ENCODE results near the gene ERBB4. TPM values are rescaled to one million over a fixed set of nuclear protein-coding genes. Genes with fewer than 3 reads are reported as not detected.

ERBB4 gene
- total RNA-seq, 1 donor from 2014 or later = 1.8 TPM

GRCh38 chr2:212173756-212174510 is 364.7 kb downstream of the ERBB4 start:
- Mint-ChIP-seq H3K27ac (ENCODE audit: unreplicated experiment) (no peak overlapping the region), H3K36me3 (ENCODE audit: unreplicated experiment) (peaks cover 8% of the 10 kb centered on the region), H3K4me1 (ENCODE audit: low read depth, unreplicated experiment) (no peaks in the 10 kb centered on the region), H3K4me3 (ENCODE audit: unreplicated experiment) (no peak overlapping the region), H3K27me3 (ENCODE audit: unreplicated experiment) (no peaks in the 10 kb centered on the region), H3K9me3 (ENCODE audit: unreplicated experiment) (peaks cover 3% of the 10 kb centered on the region)
- no peak for TF ChIP-seq CTCF (IDR thresholded peaks at IDR 0.05; ENCODE audit: partially characterized antibody, unreplicated experiment)
- no peak for DNase-seq

GRCh38 chr2:212173331-212173730 is 365.3 kb downstream of the ERBB4 start:
- H3K36me3 Mint-ChIP-seq (ENCODE audit: unreplicated experiment) = peaks cover 8% of the 10 kb centered on the region
- DNase-seq = no peak
- H3K27me3 Mint-ChIP-seq (ENCODE audit: unreplicated experiment) = no peaks in the 10 kb centered on the region
- no peak overlapping the region for H3K4me3 Mint-ChIP-seq (ENCODE audit: unreplicated experiment)
- no peak overlapping the region for H3K27ac Mint-ChIP-seq (ENCODE audit: unreplicated experiment)
- no peak for TF ChIP-seq CTCF (IDR thresholded peaks at IDR 0.05; ENCODE audit: partially characterized antibody, unreplicated experiment)
- H3K4me1 Mint-ChIP-seq (ENCODE audit: low read depth, unreplicated experiment) = no peaks in the 10 kb centered on the region
- H3K9me3 Mint-ChIP-seq (ENCODE audit: unreplicated experiment) = peaks cover 3% of the 10 kb centered on the region

GRCh38 chr2:212170382-212170781 is 368.2 kb downstream of the ERBB4 start:
- Mint-ChIP-seq H3K9me3 (ENCODE audit: unreplicated experiment) (peaks cover 3% of the 10 kb centered on the region), H3K27me3 (ENCODE audit: unreplicated experiment) (no peaks in the 10 kb centered on the region), H3K36me3 (ENCODE audit: unreplicated experiment) (peaks cover 8% of the 10 kb centered on the region), H3K4me1 (ENCODE audit: low read depth, unreplicated experiment) (no peaks in the 10 kb centered on the region), H3K27ac (ENCODE audit: unreplicated experiment) (no peak overlapping the region), H3K4me3 (ENCODE audit: unreplicated experiment) (no peak overlapping the region)
- TF ChIP-seq CTCF (IDR thresholded peaks at IDR 0.05; ENCODE audit: partially characterized antibody, unreplicated experiment) = no peak
- DNase-seq = no peak

GRCh38 chr2:212158081-212158480 is 380.5 kb downstream of the ERBB4 start:
- no peak overlapping the region for H3K4me3 Mint-ChIP-seq (ENCODE audit: unreplicated experiment)
- H3K27me3 Mint-ChIP-seq (ENCODE audit: unreplicated experiment) = no peaks in the 10 kb centered on the region
- no peaks in the 10 kb centered on the region for H3K9me3 Mint-ChIP-seq (ENCODE audit: unreplicated experiment)
- H3K27ac Mint-ChIP-seq (ENCODE audit: unreplicated experiment) = no peak overlapping the region
- H3K4me1 Mint-ChIP-seq (ENCODE audit: low read depth, unreplicated experiment) = peaks cover 6% of the 10 kb centered on the region
- no peak for DNase-seq
- H3K36me3 Mint-ChIP-seq (ENCODE audit: unreplicated experiment) = no peaks in the 10 kb centered on the region
- no peak for TF ChIP-seq CTCF (IDR thresholded peaks at IDR 0.05; ENCODE audit: partially characterized antibody, unreplicated experiment)

- no peak overlapping the region for H3K27ac Mint-ChIP-seq (ENCODE audit: unreplicated experiment)
- no peak for TF ChIP-seq CTCF (IDR thresholded peaks at IDR 0.05; ENCODE audit: partially characterized antibody, unreplicated experiment)
These were observed 381.6 kb downstream of the ERBB4 start for GRCh38 chr2:212157012-212157411.

More at GRCh38 chr2:212157012-212157411, 381.6 kb downstream of the ERBB4 start:
- H3K9me3 Mint-ChIP-seq (ENCODE audit: unreplicated experiment) = no peaks in the 10 kb centered on the region
- no peaks in the 10 kb centered on the region for H3K36me3 Mint-ChIP-seq (ENCODE audit: unreplicated experiment)
- H3K27me3 Mint-ChIP-seq (ENCODE audit: unreplicated experiment) = no peaks in the 10 kb centered on the region
- peaks cover 6% of the 10 kb centered on the region for H3K4me1 Mint-ChIP-seq (ENCODE audit: low read depth, unreplicated experiment)
- H3K4me3 Mint-ChIP-seq (ENCODE audit: unreplicated experiment) = no peak overlapping the region
- no peak for DNase-seq
